ENCODE data around the gene NHS. TPM values are rescaled to one million over a fixed set of nuclear protein-coding genes. Genes with fewer than 3 reads are reported as not detected.
A peak's percentile ranks its signal among the peaks of the same experiment; 100 is the strongest.

The NHS gene
- total RNA-seq, 1 donor from 2014 or later: 6.6 TPM

DNA sequence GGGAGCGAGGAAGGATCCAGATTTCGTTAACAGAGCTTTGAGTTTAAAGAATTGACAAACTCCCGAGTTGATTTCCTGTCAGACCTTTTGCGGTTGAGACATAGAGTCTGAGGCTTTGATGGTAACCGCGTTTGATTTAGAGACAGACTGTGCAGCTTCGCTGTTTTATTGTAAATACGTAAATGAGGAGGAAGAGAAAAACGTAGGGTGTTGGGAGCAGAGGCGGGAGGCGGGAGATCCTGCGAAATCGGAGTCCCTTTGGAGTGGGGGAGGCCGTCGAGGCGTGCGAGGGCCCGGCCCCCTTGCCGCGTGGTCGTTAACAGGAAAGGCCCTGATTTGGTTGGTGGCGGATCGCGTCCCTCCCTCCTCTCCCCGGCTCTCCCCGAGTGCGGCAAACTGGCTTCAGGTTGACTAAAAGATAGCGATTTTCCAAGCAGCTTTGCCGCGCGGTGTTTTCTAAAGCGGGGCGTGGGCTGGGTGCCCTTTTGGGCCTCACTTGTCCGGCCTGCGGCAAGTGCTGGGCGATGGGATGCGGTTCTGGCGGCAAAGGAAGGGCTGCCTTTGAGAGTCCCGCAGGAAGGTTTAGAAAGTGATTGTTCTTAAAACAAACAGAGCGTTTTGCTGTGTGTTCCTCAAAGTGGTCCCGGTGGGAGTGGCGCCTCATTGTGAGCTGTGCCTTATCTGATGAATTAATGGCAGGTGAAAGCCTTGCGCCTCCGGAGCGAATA lies 363.1 kb downstream of the NHS start:
- Mint-ChIP-seq H3K4me3 (ENCODE audit: unreplicated experiment) (peak overlapping the region; percentile 92), H3K27me3 (ENCODE audit: low read depth, unreplicated experiment) (no peaks in the 10 kb centered on the region), H3K9me3 (ENCODE audit: unreplicated experiment) (no peaks in the 10 kb centered on the region), H3K4me1 (ENCODE audit: low read depth, unreplicated experiment) (peaks cover 2% of the 10 kb centered on the region), H3K36me3 (ENCODE audit: low read depth, unreplicated experiment) (no peaks in the 10 kb centered on the region), H3K27ac (ENCODE audit: unreplicated experiment) (peak overlapping the region; percentile 84)
- no peaks in the 10 kb centered on the region for H3K27me3 ChIP-seq (ENCODE audit: insufficient read depth, low read length)
- H4K20me1 ChIP-seq (ENCODE audit: insufficient read depth, low read length): peaks cover 13% of the 10 kb centered on the region
- no peaks in the 10 kb centered on the region for H3K4me1 ChIP-seq (ENCODE audit: insufficient read depth, low read length)
- H3K27ac ChIP-seq (ENCODE audit: low read depth, low read length): peak overlapping the region; percentile 89
- H2AFZ ChIP-seq (ENCODE audit: low read depth, low read length): peak overlapping the region; percentile 85
- TF ChIP-seq, protein P1, sequence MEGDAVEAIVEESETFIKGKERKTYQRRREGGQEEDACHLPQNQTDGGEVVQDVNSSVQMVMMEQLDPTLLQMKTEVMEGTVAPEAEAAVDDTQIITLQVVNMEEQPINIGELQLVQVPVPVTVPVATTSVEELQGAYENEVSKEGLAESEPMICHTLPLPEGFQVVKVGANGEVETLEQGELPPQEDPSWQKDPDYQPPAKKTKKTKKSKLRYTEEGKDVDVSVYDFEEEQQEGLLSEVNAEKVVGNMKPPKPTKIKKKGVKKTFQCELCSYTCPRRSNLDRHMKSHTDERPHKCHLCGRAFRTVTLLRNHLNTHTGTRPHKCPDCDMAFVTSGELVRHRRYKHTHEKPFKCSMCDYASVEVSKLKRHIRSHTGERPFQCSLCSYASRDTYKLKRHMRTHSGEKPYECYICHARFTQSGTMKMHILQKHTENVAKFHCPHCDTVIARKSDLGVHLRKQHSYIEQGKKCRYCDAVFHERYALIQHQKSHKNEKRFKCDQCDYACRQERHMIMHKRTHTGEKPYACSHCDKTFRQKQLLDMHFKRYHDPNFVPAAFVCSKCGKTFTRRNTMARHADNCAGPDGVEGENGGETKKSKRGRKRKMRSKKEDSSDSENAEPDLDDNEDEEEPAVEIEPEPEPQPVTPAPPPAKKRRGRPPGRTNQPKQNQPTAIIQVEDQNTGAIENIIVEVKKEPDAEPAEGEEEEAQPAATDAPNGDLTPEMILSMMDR (IDR thresholded peaks at IDR 0.05; ENCODE audit: insufficient read depth, low read depth, low read length): no peak
- no peak for TF ChIP-seq EZH2 (IDR thresholded peaks at IDR 0.05; ENCODE audit: insufficient read depth, low read length)
- FAIRE-seq (peak; percentile 99), DNase-seq (ENCODE audit: low read depth) (peak; percentile 41)
- no peaks in the 10 kb centered on the region for H3K9me3 ChIP-seq (ENCODE audit: insufficient read depth, low read depth, low read length)
- H3K36me3 ChIP-seq (ENCODE audit: insufficient read depth, low read length): no peaks in the 10 kb centered on the region
- peaks cover 38% of the 10 kb centered on the region for H3K79me2 ChIP-seq (ENCODE audit: insufficient read depth, low read length)
- H3K9ac ChIP-seq (ENCODE audit: low read length): peak overlapping the region; percentile 95
- H3K4me2 ChIP-seq (ENCODE audit: low read length): peak overlapping the region; percentile 98
- peak overlapping the region; percentile 81 for H3K4me3 ChIP-seq (ENCODE audit: insufficient read depth, low read depth, low read length)

DNA sequence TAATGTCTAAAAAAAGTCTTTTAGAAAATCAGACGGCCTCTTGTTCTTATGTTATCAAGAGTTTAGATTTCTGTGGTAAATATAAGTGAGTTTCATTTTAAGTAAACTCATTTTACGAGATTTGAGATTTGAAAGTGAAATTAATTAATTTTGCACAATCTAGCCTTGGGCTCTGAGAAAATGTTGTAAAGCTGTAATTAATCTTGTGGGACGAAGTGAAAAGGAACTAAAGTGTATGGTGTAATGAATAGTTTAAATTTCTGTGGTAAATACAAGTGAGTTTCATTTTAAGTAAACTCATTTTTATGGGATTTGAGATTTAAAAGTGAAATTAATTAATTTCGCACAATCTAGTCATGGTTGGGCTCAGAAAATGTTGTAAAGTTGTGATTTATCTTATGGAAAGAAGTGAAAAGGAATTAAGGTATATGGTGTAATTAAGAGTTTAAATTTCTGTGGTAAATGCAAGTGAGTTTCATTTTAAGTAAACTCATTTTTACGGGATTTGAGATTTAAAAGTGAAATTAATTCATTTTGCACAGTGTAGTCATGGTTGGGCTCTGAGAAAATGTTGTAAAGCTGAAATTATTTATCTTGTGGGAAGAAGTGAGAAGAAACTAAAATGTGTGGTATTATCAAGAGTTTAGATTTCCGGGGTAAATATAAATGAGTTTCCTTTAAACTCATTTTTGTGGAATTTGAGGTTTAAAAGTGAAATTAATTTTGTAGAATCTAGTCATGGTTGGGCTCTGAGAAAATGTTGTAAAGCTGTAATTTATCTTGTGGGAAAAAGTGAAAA lies 363.9 kb downstream of the NHS start:
- no peaks in the 10 kb centered on the region for H3K9me3 ChIP-seq (ENCODE audit: insufficient read depth, low read depth, low read length)
- Mint-ChIP-seq H3K9me3 (ENCODE audit: unreplicated experiment) (no peaks in the 10 kb centered on the region), H3K4me3 (ENCODE audit: unreplicated experiment) (peak overlapping the region; percentile 92), H3K4me1 (ENCODE audit: low read depth, unreplicated experiment) (peaks cover 2% of the 10 kb centered on the region), H3K27me3 (ENCODE audit: low read depth, unreplicated experiment) (no peaks in the 10 kb centered on the region), H3K36me3 (ENCODE audit: low read depth, unreplicated experiment) (no peaks in the 10 kb centered on the region), H3K27ac (ENCODE audit: unreplicated experiment) (no peak overlapping the region)
- peak overlapping the region; percentile 95 for H3K9ac ChIP-seq (ENCODE audit: low read length)
- no peaks in the 10 kb centered on the region for H3K4me1 ChIP-seq (ENCODE audit: insufficient read depth, low read length)
- no peak for TF ChIP-seq EZH2 (IDR thresholded peaks at IDR 0.05; ENCODE audit: insufficient read depth, low read length)
- TF ChIP-seq, protein P1 (IDR thresholded peaks at IDR 0.05; ENCODE audit: insufficient read depth, low read depth, low read length): no peak
- peak overlapping the region; percentile 89 for H3K27ac ChIP-seq (ENCODE audit: low read depth, low read length)
- no peaks in the 10 kb centered on the region for H3K36me3 ChIP-seq (ENCODE audit: insufficient read depth, low read length)
- H3K4me2 ChIP-seq (ENCODE audit: low read length): peak overlapping the region; percentile 98
- H4K20me1 ChIP-seq (ENCODE audit: insufficient read depth, low read length): peaks cover 17% of the 10 kb centered on the region
- H3K27me3 ChIP-seq (ENCODE audit: insufficient read depth, low read length): no peaks in the 10 kb centered on the region
- H2AFZ ChIP-seq (ENCODE audit: low read depth, low read length): no peak overlapping the region
- H3K79me2 ChIP-seq (ENCODE audit: insufficient read depth, low read length): peaks cover 38% of the 10 kb centered on the region
- FAIRE-seq: peak; percentile 52
- H3K4me3 ChIP-seq (ENCODE audit: insufficient read depth, low read depth, low read length): peak overlapping the region; percentile 81
- DNase-seq (ENCODE audit: low read depth): peak; percentile 35
